ENCODE data around the gene BAHCC1.
A peak's percentile ranks its signal among the peaks of the same experiment; 100 is the strongest.

Gene BAHCC1

GRCh38 chr17:81379523-81379942 is 15.7 kb upstream of the BAHCC1 start:
- Mint-ChIP-seq H3K9me3 (ENCODE audit: low read depth) (no peaks in the 10 kb centered on the region), H3K27ac (no peak overlapping the region), H3K4me1 (ENCODE audit: low read depth) (no peaks in the 10 kb centered on the region), H3K36me3 (no peaks in the 10 kb centered on the region), H3K4me3 (no peak overlapping the region), H3K27me3 (no peaks in the 10 kb centered on the region)

GRCh38 chr17:81380131-81380530 is 15.1 kb upstream of the BAHCC1 start:
- H3K27ac Mint-ChIP-seq = no peak overlapping the region
- no peaks in the 10 kb centered on the region for H3K4me1 Mint-ChIP-seq (ENCODE audit: low read depth)
- no peak overlapping the region for H3K4me3 Mint-ChIP-seq
- no peaks in the 10 kb centered on the region for H3K9me3 Mint-ChIP-seq (ENCODE audit: low read depth)
- no peaks in the 10 kb centered on the region for H3K36me3 Mint-ChIP-seq
- H3K27me3 Mint-ChIP-seq = no peaks in the 10 kb centered on the region

GRCh38 chr17:81380666-81381518 is 14.4 kb upstream of the BAHCC1 start:
- no peak overlapping the region for H3K4me3 Mint-ChIP-seq
- H3K4me1 Mint-ChIP-seq (ENCODE audit: low read depth) = no peaks in the 10 kb centered on the region
- H3K9me3 Mint-ChIP-seq (ENCODE audit: low read depth) = no peaks in the 10 kb centered on the region
- H3K27ac Mint-ChIP-seq = no peak overlapping the region
- no peaks in the 10 kb centered on the region for H3K36me3 Mint-ChIP-seq
- peaks cover 3% of the 10 kb centered on the region for H3K27me3 Mint-ChIP-seq

GRCh38 chr17:81381632-81382577 is 13.4 kb upstream of the BAHCC1 start:
- Mint-ChIP-seq H3K4me1 (ENCODE audit: low read depth) (no peaks in the 10 kb centered on the region), H3K4me3 (no peak overlapping the region), H3K36me3 (no peaks in the 10 kb centered on the region), H3K9me3 (ENCODE audit: low read depth) (no peaks in the 10 kb centered on the region), H3K27ac (no peak overlapping the region), H3K27me3 (peaks cover 3% of the 10 kb centered on the region)

GRCh38 chr17:81382851-81383250 is 12.4 kb upstream of the BAHCC1 start:
- H3K9me3 Mint-ChIP-seq (ENCODE audit: low read depth) = no peaks in the 10 kb centered on the region
- no peaks in the 10 kb centered on the region for H3K36me3 Mint-ChIP-seq
- no peak overlapping the region for H3K27ac Mint-ChIP-seq
- H3K27me3 Mint-ChIP-seq = peaks cover 3% of the 10 kb centered on the region
- no peaks in the 10 kb centered on the region for H3K4me1 Mint-ChIP-seq (ENCODE audit: low read depth)
- no peak overlapping the region for H3K4me3 Mint-ChIP-seq

- peaks cover 1% of the 10 kb centered on the region for H3K4me1 Mint-ChIP-seq (ENCODE audit: low read depth)
- no peak overlapping the region for H3K27ac Mint-ChIP-seq
- no peak overlapping the region for H3K4me3 Mint-ChIP-seq
- H3K9me3 Mint-ChIP-seq (ENCODE audit: low read depth) = no peaks in the 10 kb centered on the region
- H3K27me3 Mint-ChIP-seq = peaks cover 3% of the 10 kb centered on the region
- H3K36me3 Mint-ChIP-seq = no peaks in the 10 kb centered on the region
Measured at GRCh38 chr17:81383504-81384421, 11.5 kb upstream of the BAHCC1 start.

GRCh38 chr17:81384929-81385319 is 10.3 kb upstream of the BAHCC1 start:
- H3K36me3 Mint-ChIP-seq = no peaks in the 10 kb centered on the region
- peaks cover 5% of the 10 kb centered on the region for H3K27me3 Mint-ChIP-seq

GRCh38 chr17:81385320-81386111 is 9.7 kb upstream of the BAHCC1 start:
- Mint-ChIP-seq H3K4me1 (ENCODE audit: low read depth) (peaks cover 1% of the 10 kb centered on the region), H3K4me3 (peak overlapping the region; percentile 49), H3K27ac (no peak overlapping the region), H3K9me3 (ENCODE audit: low read depth) (no peaks in the 10 kb centered on the region), H3K27me3 (peaks cover 5% of the 10 kb centered on the region), H3K36me3 (no peaks in the 10 kb centered on the region)

More at GRCh38 chr17:81384929-81385319, 10.3 kb upstream of the BAHCC1 start:
- Mint-ChIP-seq H3K27ac (no peak overlapping the region), H3K9me3 (ENCODE audit: low read depth) (no peaks in the 10 kb centered on the region), H3K4me3 (no peak overlapping the region), H3K4me1 (ENCODE audit: low read depth) (peaks cover 1% of the 10 kb centered on the region)

GRCh38 chr17:81386141-81386645 is 9.1 kb upstream of the BAHCC1 start:
- no peaks in the 10 kb centered on the region for H3K36me3 Mint-ChIP-seq
- no peaks in the 10 kb centered on the region for H3K9me3 Mint-ChIP-seq (ENCODE audit: low read depth)
- H3K27me3 Mint-ChIP-seq = peaks cover 5% of the 10 kb centered on the region
- peak overlapping the region; percentile 49 for H3K4me3 Mint-ChIP-seq
- H3K4me1 Mint-ChIP-seq (ENCODE audit: low read depth) = peaks cover 1% of the 10 kb centered on the region
- H3K27ac Mint-ChIP-seq = no peak overlapping the region

- H3K27me3 Mint-ChIP-seq = peaks cover 5% of the 10 kb centered on the region
- no peak overlapping the region for H3K27ac Mint-ChIP-seq
- no peak overlapping the region for H3K4me3 Mint-ChIP-seq
- peaks cover 1% of the 10 kb centered on the region for H3K4me1 Mint-ChIP-seq (ENCODE audit: low read depth)
- no peaks in the 10 kb centered on the region for H3K36me3 Mint-ChIP-seq
- no peaks in the 10 kb centered on the region for H3K9me3 Mint-ChIP-seq (ENCODE audit: low read depth)
Measured at GRCh38 chr17:81386646-81387099, 8.6 kb upstream of the BAHCC1 start.

- H3K4me1 Mint-ChIP-seq (ENCODE audit: low read depth) = peaks cover 1% of the 10 kb centered on the region
- no peak overlapping the region for H3K27ac Mint-ChIP-seq
- H3K4me3 Mint-ChIP-seq = peak overlapping the region; percentile 82
- H3K27me3 Mint-ChIP-seq = peaks cover 7% of the 10 kb centered on the region
- no peaks in the 10 kb centered on the region for H3K9me3 Mint-ChIP-seq (ENCODE audit: low read depth)
- H3K36me3 Mint-ChIP-seq = no peaks in the 10 kb centered on the region
Measured at GRCh38 chr17:81387100-81388090, 7.9 kb upstream of the BAHCC1 start.

GRCh38 chr17:81388091-81388611 is 7.1 kb upstream of the BAHCC1 start:
- Mint-ChIP-seq H3K36me3 (no peaks in the 10 kb centered on the region), H3K27ac (no peak overlapping the region), H3K4me1 (ENCODE audit: low read depth) (peaks cover 1% of the 10 kb centered on the region), H3K27me3 (peaks cover 7% of the 10 kb centered on the region), H3K9me3 (ENCODE audit: low read depth) (no peaks in the 10 kb centered on the region), H3K4me3 (peak overlapping the region; percentile 52)
